Endothelial cell of umbilical vein (primary cell): ENCODE measurements around the gene SORCS2.

ENCODE experiments used
- EZH2 ChIP-seq: IDR thresholded peaks from 2 replicates; pipeline ENCODE4 v1.6.1; 2012; ENCODE audit warnings: borderline replicate concordance, low read depth, mild to moderate bottlenecking, moderate library complexity, low read length, inconsistent platforms; ENCODE audit not compliant: severe bottlenecking
- FOS ChIP-seq: IDR thresholded peaks from 2 replicates; pipeline ENCODE4 v1.6.1; 2011; ENCODE audit warnings: mild to moderate bottlenecking, low read length, moderate library complexity, borderline replicate concordance; ENCODE audit not compliant: insufficient read depth
- JUN ChIP-seq: IDR thresholded peaks from 2 replicates; pipeline ENCODE4 v1.6.1; 2011; ENCODE audit warnings: borderline replicate concordance, low read depth; ENCODE audit not compliant: insufficient read length, insufficient read depth
- MAX ChIP-seq: IDR thresholded peaks from 2 replicates; pipeline ENCODE4 v1.6.1; 2011; ENCODE audit not compliant: insufficient read depth, insufficient read length
- MYC ChIP-seq: IDR thresholded peaks from one replicate; pipeline ENCODE4 v1.6.1; 2011; ENCODE audit warnings: mild to moderate bottlenecking, low read depth, low read length
- POLR2A ChIP-seq: IDR thresholded peaks from 2 replicates; pipeline ENCODE4 v1.6.1; 2012; ENCODE audit warnings: low read depth, mild to moderate bottlenecking, control low read depth, low read length
- POLR2AphosphoS5 ChIP-seq: IDR thresholded peaks from 2 replicates; pipeline ENCODE4 v1.6.1; 2012; ENCODE audit warnings: low read depth, mild to moderate bottlenecking, control low read depth, low read length, moderate library complexity; ENCODE audit not compliant: insufficient read depth
- TF ChIP-seq, protein P1 (sequence below), 2 donors: IDR thresholded peaks; 1 replicate in 1 of 2; 2 replicates in 1 of 2; pipeline ENCODE4 v1.5.1; 2011; ENCODE audit warnings: low read length in 2 of 2, mild to moderate bottlenecking in 2 of 2, moderate library complexity in 2 of 2, control low read depth in 1 of 2, inconsistent platforms in 1 of 2, low read depth in 1 of 2; ENCODE audit not compliant: insufficient read depth in 1 of 2; ENCODE audit errors: extremely low read depth in 1 of 2

DNA sequence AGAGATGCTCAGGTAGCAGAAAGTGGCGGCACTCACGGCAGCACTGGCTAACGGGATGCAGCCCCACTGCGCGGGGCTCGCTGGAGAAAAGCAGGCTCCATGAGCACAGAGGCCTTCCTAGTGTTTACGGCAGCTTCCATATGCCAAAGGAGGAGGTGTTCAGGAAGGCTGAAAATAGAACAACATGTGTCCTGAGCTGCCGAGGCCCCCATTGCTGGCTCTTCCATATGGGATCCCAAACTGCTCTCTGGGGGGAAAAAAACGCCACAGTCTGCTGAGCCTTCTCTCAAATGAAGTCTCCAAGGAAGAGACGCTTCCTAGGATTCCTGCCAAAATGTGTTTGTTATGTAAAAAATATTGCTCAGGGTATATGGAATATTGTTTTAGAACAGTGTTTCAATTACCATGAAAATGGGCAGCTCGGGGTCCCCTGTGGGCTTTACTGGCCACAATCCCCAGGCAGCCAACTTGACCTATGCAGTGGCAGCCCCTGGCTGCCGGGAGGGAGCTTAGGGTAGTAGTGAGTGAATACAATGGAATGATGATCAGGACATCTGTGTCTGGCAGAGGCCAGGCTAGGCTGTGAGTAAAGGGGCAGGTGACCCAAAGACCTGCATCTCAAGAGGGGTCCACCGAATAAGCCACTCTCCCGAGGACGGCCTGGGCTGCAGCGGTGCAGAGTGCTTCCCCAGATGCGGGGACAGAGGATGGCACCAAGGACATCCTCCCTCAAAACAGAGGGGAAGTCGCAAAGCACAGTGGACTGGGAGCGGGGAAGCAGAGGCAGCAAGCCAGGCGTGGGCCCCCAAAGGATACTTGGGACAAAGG is 577.3 kb downstream of the SORCS2 start:
- TF ChIP-seq, protein P1, sequence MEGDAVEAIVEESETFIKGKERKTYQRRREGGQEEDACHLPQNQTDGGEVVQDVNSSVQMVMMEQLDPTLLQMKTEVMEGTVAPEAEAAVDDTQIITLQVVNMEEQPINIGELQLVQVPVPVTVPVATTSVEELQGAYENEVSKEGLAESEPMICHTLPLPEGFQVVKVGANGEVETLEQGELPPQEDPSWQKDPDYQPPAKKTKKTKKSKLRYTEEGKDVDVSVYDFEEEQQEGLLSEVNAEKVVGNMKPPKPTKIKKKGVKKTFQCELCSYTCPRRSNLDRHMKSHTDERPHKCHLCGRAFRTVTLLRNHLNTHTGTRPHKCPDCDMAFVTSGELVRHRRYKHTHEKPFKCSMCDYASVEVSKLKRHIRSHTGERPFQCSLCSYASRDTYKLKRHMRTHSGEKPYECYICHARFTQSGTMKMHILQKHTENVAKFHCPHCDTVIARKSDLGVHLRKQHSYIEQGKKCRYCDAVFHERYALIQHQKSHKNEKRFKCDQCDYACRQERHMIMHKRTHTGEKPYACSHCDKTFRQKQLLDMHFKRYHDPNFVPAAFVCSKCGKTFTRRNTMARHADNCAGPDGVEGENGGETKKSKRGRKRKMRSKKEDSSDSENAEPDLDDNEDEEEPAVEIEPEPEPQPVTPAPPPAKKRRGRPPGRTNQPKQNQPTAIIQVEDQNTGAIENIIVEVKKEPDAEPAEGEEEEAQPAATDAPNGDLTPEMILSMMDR (IDR thresholded peaks at IDR 0.05; ENCODE audit: extremely low read depth in 1 of 2, insufficient read depth in 1 of 2, low read depth in 1 of 2, low read length in 2 of 2), result no peak
- TF ChIP-seq POLR2AphosphoS5, result no peak
- TF ChIP-seq EZH2, result no peak
- no peak for TF ChIP-seq JUN
- no peak for TF ChIP-seq POLR2A
- TF ChIP-seq MAX, result no peak
- TF ChIP-seq MYC, result no peak
- no peak for TF ChIP-seq FOS
